GM21423 (cell line): ENCODE results near the gene SUSD2.
"Not testable (repeated sequence)": the region's sequence is repeated elsewhere in the genome, so short reads cannot be mapped to it uniquely, and the experiment has no call there.

Experiments used
- ATAC-seq: cut with Tn5 transposase; IDR thresholded peaks from one replicate; pipeline ENCODE4 v1.9.1; 2021; ENCODE audit warnings: mild to moderate bottlenecking, moderate library complexity; ENCODE audit not compliant: unreplicated experiment

The SUSD2 gene

DNA sequence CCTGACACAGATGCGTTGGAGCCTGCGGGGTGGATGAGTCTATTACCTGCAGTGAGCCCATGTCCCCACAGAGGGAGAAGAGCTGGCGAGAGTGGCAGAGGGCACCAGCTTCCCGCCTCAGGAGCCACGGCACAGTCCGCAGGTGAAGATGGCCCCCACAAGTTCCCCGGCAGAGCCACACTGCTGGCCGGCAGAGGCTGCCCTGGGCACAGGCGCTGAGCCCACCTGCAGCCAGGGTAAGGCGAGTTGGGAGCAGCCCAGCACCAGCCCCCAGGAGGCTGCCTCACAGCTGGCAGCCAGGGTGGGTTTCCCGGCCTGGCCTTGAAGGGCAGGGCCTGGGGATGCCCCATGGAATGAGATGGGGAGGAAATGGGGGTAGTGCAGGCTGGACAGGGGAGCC is 5.2 kb upstream of the SUSD2 start:
- ATAC-seq = no peak

DNA sequence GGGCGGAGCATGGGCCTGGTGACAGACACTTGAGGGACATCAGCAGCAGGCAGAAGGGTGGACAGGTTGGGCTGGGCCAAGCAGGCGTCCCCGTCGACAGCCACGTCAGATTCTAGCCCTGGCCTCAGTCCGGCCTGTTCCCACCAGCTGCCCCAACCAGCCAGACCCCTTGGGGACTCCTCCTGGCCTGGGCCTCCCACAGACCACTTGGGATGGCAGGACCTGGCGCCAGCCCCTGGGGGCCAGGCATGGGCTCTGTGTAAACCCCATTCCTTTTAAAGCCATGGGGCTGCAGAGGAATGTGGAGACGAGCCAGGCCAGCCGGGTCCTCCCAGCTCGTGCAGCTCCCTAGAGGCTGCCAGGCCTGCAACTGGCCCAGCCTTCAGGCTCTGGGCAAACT is 4.7 kb upstream of the SUSD2 start:
- ATAC-seq = no peak

DNA sequence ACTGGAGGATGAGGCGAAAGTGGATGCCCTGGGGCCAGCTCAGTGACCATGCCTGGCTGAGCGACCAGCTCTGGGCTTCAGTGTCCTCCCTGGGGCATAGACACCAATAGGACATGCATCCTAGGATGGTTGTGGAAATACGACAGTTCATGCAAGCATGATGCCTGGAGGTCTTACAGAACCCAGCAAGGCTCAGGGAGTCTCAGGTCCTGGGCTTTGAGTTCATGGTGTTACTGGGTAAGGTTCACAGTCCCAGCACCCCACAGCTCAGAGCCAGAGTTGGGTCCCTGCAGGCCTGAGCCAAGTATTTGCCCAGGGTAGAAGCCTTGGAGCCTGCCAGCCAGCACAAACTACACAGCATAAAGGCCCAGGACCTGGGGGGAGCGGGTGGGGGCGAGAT is 4.2 kb upstream of the SUSD2 start:
- ATAC-seq = no peak

DNA sequence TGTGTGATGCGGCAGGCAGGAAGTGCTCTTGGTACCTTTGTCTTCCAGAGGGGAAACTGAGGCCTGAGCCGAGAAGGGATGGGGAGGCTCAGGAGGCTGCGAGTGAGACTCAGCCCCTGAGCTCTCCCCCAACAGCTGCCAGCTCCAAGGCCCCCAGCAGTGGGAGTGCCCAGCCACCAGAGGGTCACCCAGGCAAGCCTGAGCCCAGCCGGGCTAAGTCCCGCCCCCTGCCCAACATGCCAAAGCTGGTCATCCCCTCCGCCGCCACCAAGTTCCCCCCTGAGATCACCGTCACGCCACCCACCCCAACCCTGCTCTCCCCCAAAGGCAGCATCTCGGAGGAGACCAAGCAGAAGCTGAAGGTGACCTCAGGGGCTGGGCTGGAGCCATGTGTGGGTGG is 3.8 kb upstream of the SUSD2 start:
- ATAC-seq = no peak

DNA sequence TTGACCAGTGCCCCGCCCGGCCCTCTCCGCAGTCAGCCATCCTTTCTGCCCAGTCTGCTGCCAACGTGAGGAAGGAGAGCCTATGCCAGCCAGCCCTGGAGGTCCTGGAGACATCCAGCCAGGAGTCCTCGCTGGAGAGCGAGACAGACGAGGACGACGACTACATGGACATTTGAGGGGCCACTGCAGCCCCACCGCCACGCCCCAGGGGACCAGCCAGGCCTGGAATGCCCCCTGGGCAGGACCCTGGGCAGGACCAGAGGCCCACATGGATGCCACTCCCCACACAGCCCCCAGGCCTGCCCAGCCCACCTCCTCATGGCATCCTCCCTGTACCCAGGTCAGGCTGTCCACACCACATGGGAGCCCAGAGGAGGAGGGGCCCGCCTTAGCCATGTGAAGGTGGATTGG is 3.3 kb upstream of the SUSD2 start:
- ATAC-seq = no peak

DNA sequence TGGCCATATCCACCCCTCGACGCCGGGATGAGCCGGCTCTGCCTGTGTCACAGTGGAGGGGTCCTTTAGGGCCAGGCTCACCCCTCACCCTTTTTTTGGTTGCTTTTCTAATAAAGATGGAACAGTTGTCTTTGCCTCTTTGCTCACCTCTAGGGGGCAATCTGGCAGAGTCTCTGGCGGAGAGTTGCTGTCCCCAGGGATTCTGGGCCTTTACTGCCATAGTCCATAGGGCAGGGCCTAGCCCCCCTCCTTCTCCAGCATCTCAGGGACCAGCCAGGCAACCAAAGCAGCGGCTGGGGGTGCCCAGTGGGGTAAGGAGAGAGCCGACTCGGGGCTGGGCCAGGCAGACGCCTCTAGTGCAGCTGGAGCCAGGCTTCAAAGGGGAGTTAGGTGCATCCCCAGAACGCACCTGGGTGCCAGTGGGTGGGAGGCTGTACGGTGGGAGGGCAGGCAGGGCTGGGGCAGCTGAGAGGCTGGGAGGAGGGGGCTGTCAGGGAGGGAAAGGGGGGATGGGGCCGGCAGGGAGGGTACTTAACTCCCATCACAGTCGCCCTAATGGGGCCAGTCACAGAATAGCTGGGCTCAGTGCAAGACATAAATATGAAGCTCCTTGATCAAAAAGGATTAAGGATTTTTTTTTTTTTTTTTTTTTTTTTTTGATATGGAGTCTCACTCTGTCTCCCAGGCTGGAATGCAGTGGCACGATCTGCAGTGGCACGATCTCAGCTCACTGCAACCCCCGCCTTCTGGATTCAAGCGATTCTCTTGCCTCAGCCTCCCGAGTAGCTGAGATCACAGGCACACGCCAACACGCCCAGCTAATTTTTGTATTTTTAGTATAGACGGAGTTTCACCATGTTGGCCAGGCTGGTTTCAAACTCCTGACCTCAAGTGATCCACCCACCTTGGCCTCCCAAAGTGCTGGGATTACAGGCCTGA is 2.5 kb upstream of the SUSD2 start:
- no peak for ATAC-seq

DNA sequence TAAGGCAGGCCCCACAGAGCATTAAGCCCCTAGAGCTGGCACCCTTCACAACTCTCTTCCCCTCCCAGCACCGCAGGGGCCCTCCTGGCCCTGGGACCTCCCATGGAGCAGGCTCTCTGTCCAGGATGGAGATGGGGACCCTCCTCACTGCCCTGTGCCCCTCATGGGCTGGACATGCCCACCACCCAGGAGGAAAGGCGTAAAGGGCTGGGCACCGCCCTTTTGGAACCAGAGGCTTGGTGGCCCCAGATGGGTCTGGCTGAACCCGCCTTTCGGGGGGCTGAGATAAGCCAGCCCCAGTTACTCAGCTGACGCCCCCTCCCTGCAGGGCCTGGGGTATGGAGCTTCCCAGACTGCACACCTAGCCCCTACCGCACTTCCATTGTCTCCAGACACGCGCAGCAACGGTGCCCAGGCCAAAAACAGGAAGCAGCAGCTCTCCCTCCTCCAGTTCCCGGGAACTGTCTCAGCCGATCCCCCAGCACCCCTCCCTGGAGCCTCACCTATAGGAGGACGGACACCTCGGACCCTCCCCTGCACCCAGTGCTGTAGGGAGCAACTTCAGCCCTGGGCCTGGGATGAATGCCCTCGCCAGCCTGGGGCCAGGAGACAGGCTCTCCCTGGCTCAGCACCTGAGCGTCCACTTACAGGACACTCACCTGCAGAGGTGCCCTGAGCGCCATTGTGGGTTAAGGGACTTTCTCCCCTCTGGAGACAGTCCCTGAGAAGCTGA is 1.6 kb upstream of the SUSD2 start:
- ATAC-seq = no peak

DNA sequence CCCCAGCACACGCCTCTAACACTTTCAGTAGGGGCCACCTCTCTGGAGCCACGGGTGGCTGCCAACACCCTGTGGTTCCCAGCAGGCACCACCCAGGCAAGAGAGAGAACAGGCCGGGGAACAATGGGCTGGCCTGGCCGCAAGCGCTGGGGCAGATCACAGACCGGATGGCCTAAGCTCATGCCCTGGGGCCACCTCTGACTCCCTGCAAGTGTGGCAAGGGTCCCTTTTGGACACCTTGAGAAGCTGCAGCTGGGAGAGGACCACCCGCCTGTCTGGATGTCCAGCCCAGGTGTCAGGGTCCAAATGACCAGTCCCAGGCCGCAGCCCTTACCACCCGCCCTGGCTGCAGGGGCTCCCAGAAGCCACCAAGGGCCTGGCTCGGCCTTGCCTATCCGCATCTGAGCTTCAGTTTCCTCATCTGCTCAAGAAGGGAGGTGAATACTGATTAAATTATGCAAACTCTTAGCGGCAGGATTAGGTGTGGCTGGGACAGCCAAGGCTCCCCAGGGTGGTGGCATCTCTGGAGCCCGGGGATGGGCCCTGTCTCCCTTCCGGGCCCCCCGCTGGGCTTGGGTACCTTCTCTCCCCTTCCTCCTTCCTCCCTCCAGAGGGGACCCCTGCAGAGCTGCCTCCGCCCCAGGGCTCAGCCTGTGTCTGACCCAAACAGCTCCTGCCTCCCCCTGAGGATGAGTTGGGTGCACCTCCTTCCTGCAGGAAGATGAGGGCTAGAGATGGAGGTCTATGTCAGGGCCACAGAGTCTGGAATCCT is 785 bp upstream of the SUSD2 start:
- ATAC-seq = no peak

DNA sequence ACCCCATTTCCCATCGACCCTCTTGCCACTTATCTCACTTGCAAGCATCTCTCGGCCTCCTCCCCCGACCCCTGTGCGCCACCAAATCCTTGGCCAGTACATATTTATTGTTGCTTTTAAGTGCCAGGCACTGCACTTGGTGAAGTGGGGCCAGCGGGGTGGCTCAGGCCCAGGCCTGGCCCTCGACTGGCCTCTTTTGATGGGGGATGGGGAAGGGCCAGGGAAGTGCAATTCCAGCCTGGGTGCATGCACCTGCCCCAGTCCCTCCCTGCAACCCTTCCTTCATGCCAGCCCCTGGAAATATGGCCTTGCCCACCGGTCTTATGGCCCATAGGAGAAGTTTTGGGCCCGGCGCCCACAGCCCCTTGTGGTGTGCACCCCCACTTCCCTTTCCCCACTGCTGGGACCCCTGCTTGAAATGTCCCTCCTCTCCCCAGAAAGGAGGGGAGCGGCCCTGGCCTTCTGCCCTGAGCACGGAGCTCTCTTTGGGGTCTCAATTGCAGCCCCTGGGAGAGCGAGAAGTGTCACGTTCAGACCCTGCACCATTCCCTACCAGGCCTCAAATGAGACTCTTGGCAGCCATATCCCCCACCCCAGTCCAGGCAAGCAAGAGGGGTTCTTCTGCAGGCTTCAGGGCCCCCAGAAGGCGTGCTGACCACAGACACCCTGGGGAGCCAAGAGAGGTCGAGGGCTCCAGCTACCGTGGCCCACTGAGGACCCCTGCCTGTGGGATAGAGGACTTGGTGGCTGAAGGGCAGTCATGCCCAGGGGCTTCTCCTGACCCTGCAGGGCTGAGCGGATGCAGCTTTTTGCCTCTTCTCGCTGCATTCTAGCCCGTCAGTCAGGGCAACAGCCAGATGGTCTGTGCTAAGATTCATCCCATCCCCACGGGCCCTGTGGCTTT is 961 bp downstream of the SUSD2 start:
- no peak for ATAC-seq

DNA sequence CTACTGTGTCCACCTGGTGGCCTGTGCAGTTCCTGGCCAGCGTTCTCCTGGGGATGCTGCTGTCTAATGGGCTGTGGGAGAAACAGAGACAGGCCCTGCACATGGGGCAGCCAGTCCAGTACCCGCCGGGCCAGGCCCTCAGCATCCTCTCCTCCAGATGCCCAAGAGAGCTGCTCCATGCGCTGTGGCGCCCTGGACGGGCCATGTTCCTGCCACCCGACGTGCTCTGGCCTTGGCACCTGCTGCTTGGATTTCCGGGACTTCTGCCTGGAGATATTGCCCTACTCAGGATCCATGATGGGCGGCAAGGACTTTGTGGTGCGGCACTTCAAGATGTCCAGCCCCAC is 1.6 kb downstream of the SUSD2 start:
- not testable (repeated sequence) for ATAC-seq

DNA sequence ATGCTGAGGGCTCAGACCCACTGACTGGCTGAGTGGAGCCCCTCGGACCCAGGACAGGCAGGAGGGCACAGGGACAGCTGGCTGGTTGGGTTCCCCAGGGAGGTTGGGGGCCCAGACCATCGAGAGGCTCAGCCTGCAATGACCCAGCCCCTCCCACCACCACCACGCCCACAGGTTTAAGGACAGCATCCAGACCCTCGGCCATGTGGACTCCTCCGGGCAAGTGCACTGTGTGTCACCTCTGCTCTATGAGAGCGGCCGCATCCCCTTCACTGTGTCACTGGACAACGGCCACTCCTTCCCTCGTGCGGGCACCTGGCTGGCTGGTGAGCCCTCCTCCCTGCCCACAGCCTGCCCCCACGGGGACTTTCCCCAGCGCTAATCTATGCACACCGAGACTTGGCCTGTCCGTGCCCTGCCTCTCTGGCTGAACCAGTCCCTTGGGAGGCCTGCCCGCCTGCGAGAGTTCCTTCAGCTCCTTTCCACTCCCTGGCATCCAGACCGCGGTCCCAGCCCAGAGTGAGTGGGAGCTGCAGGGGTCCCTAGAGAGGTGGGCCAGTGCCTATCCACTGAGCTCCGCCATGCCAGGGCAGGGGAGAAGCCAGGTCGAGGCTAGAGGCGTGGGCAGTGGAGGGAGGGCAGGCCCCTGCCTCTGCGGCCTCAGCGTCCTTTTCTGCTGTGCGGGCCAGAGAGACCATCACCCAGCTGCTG is 2.2 kb downstream of the SUSD2 start:
- ATAC-seq = no peak

DNA sequence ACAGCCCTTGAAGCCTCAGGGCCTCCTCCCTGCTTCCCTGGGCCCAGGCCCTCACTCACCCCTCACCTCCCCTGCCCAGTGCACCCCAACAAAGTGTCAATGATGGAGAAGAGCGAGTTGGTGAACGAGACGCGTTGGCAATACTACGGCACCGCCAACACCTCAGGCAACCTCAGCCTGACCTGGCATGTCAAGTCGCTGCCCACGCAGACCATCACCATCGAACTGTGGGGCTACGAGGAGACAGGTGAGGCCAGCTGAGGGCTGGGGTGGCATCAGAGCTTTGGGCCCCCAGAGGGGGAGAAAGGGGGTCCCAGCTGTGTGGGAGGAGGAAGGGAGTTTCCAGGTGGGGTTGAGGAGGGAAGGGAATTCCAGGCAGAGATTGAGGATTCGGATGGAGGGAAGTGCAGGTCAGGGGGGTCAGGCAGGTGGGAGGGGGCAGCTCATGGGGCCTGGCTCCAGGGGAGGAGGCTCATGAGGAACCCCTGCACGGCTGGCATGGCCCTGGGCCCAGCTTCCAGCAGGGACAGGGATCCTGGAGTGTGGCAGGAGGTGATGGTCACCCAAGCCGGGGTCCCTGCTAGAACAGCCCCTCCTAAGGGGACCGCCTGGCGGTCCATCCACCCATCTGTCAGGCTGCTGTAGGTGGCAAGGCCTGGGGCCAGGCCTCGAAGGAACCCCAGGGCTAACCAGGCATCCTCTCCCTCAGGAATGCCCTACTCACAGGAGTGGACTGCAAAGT is 2.9 kb downstream of the SUSD2 start:
- ATAC-seq = no peak

DNA sequence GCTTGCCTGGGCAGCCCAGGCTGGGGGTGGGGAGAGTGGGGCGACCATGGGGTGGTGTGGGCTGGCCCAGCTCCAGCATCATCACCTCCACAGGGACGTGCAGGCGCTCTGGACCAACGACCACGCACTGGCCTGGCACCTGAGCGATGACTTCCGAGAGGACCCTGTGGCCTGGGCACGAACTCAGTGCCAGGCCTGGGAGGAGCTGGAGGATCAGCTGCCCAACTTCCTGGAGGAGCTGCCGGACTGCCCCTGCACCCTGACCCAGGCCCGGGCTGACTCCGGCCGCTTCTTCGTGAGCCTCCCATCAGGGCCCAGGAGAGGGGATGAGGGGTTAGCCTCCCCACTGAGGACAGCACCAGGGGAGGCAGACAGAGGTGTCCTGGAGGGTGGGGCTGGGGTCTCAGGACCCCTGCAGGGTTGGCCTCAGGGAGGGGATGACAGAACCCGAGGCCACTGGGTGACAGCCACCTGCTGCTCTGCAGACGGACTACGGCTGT is 3.8 kb downstream of the SUSD2 start:
- no peak for ATAC-seq

DNA sequence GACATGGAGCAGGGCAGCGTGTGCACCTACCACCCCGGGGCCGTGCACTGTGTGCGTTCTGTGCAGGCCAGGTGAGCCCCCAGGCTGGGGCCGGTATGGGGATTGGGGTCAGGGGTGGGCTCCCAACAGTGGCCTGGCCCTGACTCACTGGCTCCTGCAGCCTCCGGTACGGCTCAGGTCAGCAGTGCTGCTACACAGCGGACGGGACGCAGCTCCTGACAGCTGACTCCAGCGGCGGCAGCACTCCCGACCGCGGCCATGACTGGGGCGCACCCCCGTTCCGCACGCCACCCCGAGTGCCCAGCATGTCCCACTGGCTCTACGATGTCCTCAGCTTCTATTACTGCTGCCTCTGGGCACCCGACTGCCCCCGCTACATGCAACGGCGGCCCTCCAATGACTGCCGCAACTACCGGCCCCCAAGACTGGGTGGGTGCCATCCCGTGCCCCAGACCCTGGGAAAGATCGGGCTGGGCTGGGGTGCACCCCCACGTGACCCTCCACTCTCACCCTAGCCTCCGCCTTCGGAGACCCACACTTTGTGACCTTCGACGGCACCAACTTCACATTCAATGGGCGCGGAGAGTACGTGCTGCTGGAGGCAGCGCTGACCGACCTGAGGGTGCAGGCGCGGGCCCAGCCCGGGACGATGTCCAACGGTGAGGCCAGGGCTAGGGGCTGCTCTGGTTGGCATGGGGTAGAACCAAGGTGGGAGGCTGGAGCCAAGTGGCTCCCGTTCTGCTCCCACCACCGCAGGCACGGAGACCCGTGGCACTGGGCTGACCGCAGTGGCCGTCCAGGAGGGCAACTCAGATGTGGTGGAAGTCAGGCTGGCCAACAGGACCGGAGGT is 4.4 kb downstream of the SUSD2 start:
- ATAC-seq = no peak

DNA sequence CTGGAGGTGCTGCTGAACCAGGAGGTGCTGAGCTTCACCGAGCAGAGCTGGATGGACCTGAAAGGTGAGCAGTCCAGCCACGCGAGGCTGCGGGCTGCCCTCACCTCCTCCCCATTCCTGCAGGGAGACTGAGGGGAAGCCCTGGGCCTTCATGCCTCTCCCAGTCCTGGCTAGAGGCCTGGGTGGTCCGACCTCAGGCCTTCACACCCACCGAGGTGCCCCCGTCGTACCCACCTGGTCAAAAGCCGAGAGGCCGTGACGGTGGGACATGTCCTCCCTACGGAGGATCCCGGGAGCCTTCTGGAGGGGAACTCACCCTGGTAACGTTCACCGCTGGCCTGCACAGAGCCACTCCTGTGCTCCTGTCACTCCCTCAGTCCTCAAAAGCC is 5.1 kb downstream of the SUSD2 start:
- ATAC-seq = no peak

DNA sequence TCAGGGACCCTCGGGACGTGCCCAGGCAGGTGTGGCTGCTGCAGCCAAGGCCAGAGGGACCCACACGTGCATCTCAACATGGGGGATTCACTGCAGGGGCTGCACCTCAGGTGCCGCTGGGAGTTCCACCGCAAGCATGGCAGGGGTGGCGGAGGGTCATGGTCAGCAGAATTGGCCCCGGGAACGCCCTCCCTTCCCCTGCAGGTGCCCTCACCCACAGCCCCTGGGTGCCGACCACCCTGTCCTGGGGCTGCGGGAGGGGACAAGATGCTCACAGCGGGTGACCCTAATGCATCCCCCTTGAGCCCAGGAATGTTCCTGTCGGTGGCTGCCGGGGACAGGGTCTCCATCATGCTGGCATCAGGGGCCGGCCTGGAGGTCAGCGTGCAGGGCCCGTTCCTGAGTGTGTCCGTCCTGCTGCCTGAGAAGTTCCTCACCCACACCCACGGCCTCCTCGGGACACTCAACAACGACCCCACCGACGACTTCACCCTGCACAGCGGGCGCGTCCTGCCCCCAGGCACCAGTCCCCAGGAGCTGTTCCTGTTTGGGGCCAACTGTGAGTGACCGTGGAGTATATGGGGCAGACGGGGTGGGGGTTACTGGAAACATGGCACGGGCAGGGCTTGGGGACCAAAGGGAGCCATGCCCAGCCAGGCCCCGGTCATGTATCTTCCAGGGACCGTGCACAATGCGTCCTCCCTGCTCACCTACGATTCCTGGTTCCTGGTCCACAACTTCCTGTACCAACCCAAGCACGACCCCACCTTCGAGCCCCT is 5.8 kb downstream of the SUSD2 start:
- ATAC-seq = no peak
